ENCODE results near the gene ITGB3.
"Not testable (repeated sequence)": the region's sequence is repeated elsewhere in the genome, so short reads cannot be mapped to it uniquely, and the experiment has no call there.

ITGB3 gene

DNA sequence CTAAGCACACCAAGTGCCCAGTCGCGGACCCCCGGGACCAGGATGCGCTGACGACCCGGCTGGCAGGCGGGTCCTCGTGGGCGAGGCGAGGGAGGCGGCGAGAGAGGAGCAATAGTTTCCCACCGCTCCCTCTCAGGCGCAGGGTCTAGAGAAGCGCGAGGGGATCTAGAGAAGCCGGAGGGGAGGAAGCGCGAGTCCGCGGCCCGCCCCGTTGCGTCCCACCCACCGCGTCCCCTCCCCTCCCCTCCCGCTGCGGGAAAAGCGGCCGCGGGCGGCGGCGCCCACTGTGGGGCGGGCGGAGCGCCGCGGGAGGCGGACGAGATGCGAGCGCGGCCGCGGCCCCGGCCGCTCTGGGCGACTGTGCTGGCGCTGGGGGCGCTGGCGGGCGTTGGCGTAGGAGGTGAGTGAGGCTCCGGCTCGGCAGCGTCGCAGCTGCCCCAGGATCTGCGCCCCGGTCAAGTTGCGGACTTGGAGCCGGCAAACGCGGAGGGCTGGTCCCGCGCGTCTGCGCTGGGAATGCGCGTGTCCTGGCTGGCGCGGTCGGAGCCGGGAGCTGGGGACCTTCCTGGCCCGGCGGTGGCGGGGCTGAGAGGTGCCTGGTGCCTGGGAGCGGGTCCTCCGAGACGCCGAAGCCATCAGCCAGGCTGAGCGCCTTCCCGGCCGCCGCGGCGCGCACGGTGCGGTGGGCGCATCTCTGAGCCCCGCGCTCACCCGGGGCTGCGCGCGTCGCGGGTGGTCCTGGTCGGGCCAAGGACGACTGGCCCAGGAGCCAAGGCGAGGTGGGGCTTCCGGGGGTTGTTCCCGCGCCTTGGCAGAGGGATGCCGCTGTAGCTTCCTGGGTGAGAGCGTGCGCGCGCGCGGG is at the start of gene ITGB3:
Gene ITGB3 (plus strand): TSS at position 287 of the 862 bp plus-strand sequence. CDS start 35 bp downstream, at position 322.
- DNase-seq = peak; percentile 41

DNA sequence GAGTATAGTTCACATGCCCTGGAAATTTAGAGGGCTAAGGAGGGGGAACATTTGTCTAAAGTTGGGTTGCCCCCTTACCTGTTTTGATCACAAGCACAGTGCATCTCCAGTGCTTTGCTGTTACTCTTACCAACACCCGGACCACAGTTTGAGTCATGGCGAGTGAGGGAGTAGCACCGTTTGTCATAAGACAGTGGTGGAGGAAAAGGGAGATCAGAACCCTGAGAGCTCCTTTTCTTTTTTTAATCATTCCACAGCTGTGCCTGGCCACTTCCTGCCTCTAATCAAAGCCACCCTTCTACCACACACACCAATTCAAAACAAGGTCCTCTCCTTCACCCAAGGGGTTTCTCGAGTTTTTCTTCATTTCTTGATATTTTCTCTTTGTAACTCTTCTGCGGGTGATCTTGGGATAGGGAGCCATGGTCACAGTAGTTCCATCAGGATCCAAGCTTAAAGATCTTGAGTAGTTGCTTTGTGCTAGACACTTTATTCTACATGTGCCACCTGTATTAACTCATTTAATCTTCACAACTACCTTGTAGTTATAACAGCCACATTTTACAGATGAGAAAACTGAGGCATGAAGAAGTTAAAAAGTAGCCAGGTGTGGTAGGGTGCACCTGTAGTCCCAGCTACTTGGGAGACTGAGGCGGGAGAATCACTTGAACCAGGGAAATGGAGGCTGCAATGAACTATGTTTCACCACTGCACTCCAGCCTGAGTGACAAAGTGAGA is 49.5 kb upstream of the ITGB3 start:
- DNase-seq = no peak

DNA sequence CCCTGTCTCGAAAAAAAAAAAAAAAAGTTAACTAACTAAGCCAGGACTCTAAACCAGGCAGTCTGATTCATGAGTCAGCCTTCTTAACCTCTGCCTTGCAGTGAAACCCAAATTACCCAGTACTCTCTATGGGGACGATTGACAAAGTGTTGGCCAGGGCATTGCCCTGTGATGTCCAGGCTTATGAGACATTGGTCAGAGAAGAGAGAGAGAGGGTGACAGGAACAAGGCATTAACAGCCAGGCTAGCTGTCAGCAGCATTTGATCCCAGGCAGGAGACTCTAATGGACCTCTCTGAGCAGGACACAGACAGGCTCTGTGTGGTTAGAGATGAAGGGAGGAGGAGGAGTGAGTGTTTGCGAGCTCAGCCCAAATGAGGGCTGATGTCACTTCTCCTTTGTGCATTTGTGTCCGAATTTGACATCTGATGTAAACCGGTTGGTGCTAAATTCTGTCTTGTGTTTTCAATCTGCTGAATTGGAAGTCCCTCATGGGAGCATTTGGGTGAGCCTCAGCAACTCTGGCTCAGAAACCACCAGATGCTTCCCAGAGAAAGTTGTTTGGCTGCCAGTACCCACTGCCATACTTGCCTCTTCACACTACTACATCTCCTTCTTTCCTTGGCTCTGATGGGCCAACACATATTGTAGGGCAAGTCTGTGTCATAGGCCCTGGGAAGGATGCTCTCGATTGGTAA is 48.8 kb upstream of the ITGB3 start:
- DNase-seq = peak; percentile 16

DNA sequence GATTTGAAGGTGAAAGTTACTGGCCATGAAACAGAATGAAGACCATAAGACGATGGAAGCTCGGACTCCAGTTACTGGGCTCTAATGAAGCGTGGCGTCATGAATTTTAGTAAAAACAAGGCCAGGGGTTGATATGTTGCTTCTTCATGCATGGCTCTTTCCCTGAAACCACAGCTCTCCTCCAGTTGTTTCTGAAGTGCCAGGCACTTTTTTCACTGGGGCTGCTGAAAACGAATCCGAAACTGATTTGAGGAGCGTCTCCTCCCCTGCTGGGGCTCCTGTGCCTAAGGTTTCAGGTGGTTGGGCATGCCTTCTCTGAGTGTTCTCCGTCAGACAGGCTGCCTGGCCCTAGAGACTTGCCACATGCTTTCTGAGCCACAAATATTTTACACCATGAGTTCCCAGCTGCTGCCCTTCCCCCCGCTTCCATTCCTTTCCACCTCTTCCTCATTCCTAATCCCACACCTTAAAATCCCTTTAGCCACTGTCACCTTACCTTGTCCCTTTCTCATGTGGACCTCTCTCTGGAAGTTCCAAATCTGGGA is 48.1 kb upstream of the ITGB3 start:
- no peak for DNase-seq

DNA sequence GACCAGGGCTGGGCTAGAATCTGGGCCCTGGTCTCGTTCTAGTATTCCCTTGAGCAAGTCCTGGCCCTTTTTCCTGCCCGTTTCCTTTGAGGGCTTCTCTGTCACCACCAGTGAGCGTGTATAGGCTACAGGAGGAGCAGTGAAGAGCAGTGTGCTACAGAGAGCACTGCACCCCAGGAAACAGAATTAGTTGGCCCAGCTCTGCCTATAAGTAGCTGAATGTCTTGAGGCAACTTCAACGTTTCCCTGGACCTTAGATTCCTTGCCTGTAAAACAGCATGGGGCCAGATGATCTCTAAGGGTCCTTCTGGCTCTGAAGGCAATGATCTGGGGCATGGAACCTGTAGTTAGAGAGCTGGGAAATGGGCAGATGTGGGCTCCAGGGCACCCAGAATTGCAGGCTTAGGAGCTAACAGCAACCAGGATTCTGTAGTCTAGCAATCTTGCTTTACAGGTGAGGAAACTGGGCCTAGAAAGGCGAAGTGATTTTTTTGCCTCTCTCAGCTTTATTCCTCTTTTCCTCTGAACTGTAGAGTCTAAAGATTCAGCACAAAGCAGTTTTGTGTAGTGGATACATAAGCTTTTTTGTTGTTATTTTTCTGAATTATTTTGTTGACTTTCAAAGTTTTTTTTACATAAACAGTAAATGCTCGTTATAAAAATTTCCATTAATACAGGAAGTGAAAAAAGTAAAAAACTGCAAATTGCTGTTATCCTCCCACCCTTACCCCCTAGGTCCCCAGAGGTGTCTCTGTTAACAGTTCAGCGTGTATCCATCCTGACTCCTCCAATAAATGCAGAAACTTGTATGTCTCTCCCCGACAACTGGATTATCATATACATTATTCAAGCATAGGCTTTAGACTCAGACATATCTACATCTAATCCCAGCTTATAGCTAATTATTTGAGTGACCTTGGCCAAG is 46.2 kb upstream of the ITGB3 start:
- DNase-seq = no peak

DNA sequence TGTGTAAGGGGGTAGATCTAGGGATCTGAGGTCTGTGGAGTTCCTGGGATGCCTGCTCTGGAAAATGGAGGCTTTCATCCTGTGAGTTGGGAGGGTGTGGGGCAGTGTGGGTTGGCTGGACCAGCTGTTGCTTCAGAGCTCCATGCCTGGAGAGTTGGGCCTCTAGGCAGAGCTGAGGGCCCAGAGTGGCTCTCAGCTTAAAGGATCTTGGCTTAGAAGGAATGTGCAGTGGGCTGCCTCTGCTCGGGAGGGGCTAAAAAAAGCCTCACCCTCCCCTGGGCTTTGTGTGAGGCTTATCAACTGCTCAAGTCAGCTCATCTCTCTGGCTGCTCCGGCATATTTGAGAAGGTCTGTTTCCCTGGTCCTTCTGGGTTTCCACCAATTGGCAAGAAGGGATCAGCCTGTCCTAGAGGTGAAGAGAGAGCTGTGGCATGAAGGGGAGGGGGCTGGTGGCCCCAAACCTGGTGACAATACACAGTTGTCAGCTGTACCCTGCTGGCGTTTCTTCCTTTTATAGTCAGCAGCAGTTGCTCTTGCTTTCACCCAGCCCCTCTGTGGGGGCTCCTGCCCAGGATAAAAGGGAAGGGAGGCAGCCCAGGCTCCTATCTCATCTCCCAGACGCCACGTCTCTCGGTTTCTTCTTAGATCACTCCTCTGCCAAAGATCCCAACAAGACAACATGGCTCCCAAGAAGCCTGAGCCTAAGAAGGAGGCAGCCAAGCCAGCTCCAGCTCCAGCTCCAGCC is 44.7 kb upstream of the ITGB3 start, which contains the start of gene MYL4:
Gene MYL4 (plus strand): TSS at position 605 of the 745 bp plus-strand sequence. CDS start 75 bp downstream, at position 680.
- DNase-seq = no peak

DNA sequence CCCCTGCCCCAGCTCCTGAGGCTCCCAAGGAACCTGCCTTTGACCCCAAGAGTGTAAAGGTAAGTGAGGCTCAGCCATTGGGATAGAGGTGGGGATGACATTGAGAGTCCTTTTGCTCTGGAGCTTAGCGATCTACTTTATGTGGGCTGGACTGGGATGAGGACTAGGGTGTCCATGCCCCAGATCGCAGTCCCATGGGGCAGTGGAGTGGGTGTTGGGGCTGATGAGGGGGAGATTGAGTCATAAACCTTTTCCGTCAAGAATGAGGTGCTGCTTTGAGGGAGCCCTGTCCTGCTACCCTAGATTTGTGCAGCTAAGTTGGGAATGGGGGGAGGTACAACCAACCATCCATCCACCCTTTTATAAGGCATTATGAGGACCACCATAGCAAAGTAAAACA is 44.1 kb upstream of the ITGB3 start:
- DNase-seq = no peak

DNA sequence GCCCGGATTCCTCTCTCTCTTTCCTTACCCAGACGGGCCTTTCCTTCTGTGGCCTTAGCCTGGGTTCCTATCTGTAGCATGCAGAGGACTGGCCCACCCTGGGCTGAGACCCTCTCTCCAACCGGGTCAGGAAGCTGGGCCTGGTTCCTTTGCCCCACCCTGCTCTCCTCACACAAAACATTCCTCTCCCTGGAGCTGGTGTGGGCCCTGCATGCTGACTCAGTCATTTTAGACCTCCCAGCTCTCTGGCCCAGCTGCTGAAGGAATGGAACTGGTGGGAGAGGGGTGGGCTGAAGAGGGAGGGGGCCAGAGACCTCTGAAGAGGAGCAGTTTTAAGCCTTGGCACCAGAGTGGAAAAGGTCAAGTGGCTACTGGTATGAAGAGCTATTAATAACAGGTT is 43.5 kb upstream of the ITGB3 start:
- no peak for DNase-seq

DNA sequence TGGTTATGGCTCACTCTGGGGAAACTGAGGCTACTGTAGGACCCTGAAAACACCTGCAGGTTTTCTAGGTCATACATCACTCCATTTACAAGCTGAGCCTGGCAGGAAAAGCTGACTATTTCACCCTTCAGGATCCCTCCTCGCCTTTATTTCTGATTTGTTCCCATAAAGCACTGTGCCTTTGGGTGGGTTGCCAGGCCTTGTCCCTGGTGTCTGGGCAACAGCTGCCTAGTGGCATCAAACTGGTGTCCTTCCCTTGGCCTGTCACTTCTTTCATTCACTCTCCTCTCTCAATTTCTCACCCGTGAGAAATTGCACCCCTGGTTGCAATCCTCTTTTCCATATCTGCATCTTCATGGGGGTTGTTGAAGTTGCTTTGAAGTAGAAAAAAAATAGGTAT is 42.8 kb upstream of the ITGB3 start:
- no peak for DNase-seq

DNA sequence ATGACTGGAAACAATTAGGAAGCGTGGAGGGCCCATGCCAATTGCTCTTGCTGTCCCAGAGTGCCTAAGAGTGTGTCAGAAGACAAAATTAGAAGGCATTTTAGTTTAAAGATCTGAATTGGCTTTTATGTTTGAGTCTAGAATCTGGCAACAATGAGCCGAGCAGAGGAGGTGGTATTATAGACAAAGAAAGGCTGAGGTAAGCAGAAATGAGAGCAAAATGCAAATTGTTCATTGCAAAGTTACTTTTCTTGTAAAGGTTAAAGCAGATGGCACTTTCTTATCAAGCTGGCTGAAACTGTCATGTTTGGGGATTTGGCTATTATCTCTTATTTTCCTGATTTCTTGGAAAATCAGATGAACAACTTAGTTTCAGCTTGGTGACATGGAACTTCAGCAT is 41.2 kb upstream of the ITGB3 start:
- DNase-seq = no peak

DNA sequence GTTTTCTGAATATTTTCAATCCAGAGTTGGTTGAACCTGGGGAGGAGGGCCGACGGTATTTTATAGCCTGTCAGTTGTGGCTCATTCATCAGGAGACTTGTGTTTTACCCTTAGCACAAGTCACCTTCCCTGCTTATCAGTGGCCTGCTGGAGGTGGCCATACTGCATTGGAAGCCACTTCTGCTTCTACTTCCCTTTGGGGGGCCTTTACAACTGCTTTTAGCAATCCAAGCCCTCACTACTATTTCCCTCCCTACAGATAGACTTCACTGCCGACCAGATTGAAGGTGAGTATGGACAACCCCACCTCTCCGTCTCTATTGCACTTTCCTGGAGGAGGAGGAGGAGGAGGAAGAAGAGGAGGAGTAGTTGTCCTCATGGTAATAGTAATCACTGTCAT is 40.1 kb upstream of the ITGB3 start:
- no peak for DNase-seq

DNA sequence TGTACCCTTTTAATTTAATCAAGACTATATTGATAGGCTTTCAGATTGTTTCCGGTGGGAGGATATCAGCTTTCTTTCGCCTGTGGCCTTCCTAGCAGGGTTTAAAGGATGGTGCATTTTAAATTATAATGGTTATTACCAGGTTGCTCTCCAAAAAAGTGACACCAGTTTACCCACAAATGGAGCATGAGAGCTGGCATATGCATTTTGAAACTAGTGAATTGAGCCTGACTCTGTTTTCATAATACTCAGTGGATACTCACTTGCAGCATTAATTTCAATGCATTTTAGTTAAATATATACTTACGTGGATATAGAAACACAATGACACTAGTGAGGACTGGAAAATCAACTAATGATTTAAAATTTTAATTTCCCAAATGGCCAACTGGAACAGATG is 38.7 kb upstream of the ITGB3 start:
- DNase-seq = no peak

DNA sequence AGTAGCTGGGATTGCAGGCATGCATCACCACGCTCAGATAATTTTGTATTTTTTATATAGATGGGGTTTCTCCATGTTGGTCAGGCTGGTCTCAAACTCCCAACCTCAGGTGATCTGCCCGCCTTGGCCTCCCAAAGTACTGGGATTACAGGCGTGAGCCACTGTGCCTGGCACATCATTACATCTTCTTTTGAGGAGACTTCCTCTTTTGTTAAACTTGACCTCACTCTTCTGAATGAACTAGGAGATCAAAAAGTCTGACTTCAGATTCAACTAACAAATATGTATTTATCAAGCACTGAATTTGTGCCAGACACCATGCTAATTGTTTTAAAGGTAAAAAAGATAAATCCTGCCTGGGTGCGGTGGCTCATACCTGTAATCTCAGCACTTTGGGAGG is 36.8 kb upstream of the ITGB3 start:
- DNase-seq = not testable (repeated sequence)

DNA sequence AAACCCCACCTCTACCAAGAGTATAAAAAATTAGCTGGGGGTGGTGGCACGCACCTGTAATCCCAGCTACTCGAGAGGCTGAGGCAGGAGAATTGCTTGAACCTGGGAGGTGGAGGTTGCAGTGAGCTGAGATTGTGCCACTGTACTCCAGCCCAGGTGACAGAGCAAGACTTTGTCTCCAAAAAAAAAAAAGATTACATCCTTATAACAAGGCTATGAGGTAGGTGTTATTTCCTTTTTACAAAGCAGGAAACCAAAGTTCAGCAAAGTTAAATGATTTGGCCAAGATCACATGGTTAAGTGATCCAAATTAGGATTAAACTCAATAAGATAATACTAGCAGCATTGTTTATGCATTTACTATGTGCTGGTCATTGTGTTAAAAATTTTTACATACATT is 36.3 kb upstream of the ITGB3 start:
- not testable (repeated sequence) for DNase-seq

DNA sequence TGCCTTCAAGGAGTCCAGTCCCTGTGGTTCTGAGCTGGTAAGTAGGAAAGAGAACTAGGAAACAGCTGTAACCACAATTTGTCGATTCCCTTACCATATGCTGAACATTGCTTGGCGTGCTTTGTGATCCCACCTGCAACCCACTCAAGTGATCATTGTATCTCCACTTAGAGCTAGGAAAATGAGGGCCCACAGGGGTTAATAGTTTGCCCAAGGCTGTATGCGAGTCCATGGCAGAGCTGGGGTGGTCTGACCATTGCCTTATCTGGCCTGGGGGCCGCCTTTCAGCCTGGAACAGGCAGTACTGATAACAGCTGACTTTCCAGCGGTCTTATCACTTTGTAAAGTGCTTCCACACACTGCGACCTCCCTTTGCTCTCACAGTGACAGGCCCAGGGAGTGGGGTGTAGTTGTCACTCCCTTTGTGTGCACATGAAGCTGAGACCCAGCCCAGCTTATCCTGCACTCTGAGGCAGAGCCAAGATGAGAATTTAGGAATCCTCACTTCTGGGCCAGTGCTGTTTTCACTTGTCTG is 34.7 kb upstream of the ITGB3 start:
- DNase-seq = no peak

DNA sequence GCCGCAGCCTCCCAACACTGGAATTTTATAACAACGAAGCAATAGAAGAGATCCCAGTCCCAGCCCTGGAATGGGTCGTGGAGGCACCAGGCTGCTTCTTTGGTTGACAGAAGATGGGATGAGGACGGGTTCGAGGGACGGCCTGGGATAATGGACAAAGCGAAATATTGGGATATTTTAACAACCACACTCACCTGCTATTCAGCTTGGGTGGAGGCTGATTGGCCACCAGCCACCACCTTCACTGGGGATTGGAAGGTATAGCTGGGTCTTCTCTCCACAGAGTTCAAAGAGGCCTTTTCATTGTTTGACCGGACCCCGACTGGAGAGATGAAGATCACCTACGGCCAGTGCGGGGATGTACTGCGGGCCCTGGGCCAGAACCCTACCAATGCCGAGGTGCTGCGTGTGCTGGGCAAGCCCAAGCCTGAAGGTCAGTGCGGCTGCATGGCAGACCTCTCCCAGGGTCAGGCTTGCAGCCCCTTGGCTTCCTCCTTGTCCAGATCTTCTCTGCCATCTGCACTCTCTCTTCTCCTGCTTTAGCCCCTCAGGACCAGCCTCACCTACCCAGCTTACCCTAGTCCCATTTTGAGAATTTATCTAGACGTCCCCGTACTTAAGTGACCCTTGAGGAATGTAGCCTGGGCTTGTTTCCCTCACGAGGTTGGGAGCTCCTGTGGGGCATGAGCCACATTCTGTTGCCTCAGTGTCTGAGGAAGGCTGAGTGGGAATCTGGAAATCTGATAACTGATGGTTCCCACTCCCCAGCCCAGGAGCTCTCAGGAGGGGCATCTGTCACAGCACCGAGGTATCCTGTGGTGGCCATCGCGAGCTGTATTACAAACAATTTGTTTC is 33.8 kb upstream of the ITGB3 start:
- no peak for DNase-seq

DNA sequence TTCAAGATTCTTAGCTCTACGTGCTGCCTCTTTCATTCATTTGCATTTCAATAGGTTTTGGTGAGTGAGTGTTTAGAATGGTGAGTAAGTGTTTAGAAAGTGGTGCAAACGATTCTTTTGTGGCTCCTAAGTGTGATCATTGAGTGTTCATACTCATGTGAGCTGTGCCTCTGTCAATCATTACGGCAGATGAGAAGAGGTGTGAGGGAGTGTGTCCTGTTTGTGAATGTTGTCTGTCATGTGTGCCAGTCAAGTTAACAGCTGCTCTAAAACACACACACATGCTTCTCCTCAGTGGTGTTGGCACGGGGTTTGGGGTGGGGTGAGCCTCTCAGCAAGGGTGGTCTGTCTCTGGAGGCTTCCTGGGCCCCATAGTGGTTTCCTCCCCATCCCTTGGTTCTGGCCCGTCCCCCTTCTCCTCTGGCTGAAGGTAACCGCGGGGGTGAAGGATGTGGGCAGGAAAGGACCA is 33.1 kb upstream of the ITGB3 start:
- DNase-seq = no peak

DNA sequence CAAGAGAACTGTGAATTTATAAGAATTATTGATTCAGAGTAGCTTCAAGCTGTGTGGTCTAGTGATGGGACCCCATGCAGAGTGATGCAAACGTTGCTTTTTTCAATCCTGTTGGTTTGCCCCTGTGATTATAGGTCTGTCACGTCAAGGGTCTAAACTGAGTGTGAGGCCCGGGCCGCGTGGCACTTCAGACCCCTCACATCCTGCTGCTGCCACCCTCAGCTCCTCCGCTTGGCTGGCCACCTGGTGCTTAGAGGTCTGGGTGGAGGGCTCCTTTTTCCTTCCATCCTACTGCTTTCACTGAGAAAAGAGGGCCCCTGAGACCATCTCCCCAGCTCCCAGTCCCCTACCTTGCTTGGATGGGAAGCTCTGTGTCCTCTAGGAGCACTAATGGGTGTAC is 32.5 kb upstream of the ITGB3 start:
- no peak for DNase-seq

DNA sequence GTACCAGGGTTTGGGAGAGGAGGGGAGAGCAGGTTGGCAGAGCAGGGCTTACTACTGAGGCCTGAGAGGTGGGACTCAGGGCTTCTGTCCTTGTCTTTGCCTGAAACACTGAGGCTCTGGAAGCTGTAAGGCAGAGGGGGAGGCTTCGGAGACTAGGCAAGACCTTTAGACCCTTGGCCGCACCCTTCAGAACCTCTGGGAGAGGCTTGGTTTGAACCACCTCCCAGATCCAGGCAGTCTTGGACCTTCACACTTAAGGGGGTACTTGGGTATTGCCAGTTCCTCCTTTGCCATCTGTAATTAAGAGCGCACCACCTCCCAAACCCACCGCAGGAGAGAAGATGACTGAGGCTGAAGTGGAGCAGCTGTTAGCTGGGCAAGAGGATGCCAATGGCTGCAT is 31.6 kb upstream of the ITGB3 start:
- DNase-seq = no peak

DNA sequence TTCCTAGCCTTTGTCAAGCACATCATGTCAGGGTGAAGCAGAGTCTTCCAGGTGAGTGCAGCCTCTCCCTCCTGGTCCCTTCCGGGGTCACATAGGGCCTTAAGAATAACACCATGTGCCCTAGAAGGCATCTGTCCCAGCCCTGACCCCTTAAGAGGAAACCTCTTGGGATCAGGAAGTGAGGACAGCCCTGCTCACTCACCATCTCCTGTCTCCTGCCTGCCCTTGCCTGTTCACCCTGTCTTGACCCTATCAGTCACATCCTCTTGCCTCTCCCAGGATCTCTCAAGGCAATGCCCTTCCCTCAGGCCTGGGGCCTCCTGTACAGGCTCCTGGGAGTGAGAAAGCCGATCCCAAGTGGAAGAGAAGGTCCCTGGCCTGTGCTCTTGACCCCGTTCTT is 30.6 kb upstream of the ITGB3 start:
- no peak for DNase-seq

Data from midbrain (tissue), 1 donor.